ENCODE data around the gene FXYD6. TPM values are rescaled to one million over a fixed set of nuclear protein-coding genes. Genes with fewer than 3 reads are reported as not detected.
A peak's percentile ranks its signal among the peaks of the same experiment; 100 is the strongest.

The FXYD6 gene
- polyA plus RNA-seq, 2 of the 4 experiments (the other 2 are of a cell fraction), result 0.26 to 0.49 TPM

DNA sequence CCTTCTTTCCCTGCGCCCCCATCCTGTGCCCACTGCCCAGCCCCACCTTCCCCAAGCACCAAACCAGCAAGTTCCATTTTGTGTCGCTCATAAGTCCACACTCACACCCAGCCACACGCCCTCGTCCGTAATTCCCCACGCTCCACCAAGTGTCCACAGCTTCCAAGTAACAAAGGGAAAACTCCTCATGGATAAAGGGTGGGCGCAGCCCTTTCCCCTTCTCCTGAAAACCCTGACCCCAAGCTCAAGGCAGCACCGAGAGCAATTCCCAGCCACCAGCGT is 458 bp downstream of the FXYD6 start:
- Histone ChIP-seq H3K27ac (peak overlapping the region in 1 of 2 experiments; percentile 47; a peak in 2 of 6 replicates), H3K4me1 (no peaks in the 10 kb centered on the region), H3K4me3 (peak overlapping the region; percentile 47), H3K9me3 (no peaks in the 10 kb centered on the region), H3K4me2 (peak overlapping the region; percentile 90)
- ATAC-seq (peak in 1 of 2 experiments; percentile 24; a peak in 3 of 6 replicates), FAIRE-seq (no peak), DNase-seq (ENCODE audit: low read depth in 1 of 2, low spot score in 1 of 2) (no peak)
- ChIA-PET CTCF (interaction anchor here (1.0 to 1.7 kb wide), 2 partner anchors 32 to 69 kb away, joined by 4 read pairs; no protein-coding TSS in a partner anchor), POLR2A (no interaction called here)
- 2% methylated on average over 9 of the region's 9 CpGs for WGBS (ENCODE audit: missing lambda C conversion rate)
- TF ChIP-seq MAX (IDR thresholded peaks at IDR 0.05) (no peak), RCOR1 (IDR thresholded peaks at IDR 0.05; ENCODE audit: low read depth, low read length) (no peak), RNF2 (IDR thresholded peaks at IDR 0.05; ENCODE audit: borderline replicate concordance, low read depth) (no peak), KDM5A (IDR thresholded peaks at IDR 0.05) (no peak), REST (IDR thresholded peaks at IDR 0.05) (no peak), JUN (IDR thresholded peaks at IDR 0.05) (no peak), E2F6 (IDR thresholded peaks at IDR 0.05; ENCODE audit: borderline replicate concordance, low read depth) (no peak), HOXB13 (CRISPR knock-in tag; IDR thresholded peaks at IDR 0.05; ENCODE audit: low read depth) (no peak), FOSB (CRISPR knock-in tag; IDR thresholded peaks at IDR 0.05) (no peak)
- TF ChIP-seq, protein P1, sequence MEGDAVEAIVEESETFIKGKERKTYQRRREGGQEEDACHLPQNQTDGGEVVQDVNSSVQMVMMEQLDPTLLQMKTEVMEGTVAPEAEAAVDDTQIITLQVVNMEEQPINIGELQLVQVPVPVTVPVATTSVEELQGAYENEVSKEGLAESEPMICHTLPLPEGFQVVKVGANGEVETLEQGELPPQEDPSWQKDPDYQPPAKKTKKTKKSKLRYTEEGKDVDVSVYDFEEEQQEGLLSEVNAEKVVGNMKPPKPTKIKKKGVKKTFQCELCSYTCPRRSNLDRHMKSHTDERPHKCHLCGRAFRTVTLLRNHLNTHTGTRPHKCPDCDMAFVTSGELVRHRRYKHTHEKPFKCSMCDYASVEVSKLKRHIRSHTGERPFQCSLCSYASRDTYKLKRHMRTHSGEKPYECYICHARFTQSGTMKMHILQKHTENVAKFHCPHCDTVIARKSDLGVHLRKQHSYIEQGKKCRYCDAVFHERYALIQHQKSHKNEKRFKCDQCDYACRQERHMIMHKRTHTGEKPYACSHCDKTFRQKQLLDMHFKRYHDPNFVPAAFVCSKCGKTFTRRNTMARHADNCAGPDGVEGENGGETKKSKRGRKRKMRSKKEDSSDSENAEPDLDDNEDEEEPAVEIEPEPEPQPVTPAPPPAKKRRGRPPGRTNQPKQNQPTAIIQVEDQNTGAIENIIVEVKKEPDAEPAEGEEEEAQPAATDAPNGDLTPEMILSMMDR (IDR thresholded peaks at IDR 0.05), result no peak
- TF ChIP-seq, protein P2, sequence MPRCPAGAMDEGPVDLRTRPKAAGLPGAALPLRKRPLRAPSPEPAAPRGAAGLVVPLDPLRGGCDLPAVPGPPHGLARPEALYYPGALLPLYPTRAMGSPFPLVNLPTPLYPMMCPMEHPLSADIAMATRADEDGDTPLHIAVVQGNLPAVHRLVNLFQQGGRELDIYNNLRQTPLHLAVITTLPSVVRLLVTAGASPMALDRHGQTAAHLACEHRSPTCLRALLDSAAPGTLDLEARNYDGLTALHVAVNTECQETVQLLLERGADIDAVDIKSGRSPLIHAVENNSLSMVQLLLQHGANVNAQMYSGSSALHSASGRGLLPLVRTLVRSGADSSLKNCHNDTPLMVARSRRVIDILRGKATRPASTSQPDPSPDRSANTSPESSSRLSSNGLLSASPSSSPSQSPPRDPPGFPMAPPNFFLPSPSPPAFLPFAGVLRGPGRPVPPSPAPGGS (IDR thresholded peaks at IDR 0.05), result no peak

DNA sequence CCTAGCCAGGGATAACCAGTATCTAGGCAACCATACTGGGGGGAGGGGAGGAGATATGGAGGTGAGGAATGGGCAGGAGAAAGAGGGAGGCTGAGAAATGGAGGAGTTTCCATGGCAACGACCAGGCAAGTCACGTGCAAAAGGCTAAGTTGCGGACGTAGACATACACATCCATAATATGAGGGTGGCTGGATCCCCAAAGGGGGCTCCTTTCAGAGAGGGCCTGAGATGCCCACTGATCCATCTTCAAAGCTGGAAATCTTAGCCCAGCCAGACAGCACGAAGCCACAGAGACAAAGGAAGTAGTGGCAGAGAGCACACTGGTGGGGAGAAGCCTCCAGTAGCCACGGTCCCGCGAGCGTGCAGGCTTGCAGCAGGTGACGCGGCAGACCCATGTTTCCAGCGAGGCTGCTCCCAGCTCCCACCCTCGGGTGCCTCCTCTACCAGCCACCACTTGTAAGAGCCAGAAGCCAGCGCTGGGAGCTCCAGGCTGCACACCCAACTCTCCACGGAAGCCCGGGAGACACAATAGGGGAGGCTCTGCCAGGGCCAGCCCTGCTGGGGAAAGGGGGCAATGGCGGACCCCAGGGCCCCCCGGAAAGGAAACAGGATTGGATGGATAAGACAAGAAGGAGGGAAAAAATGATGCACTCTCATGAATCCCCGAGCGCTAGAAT is 938 bp downstream of the FXYD6 start:
- H3K4me2 ChIP-seq, result peak overlapping the region; percentile 90
- no peak overlapping the region for H3K27ac ChIP-seq
- H3K4me1 ChIP-seq, result no peaks in the 10 kb centered on the region
- no peaks in the 10 kb centered on the region for H3K9me3 ChIP-seq
- TF ChIP-seq EHF (CRISPR knock-in tag; IDR thresholded peaks at IDR 0.05), result no peak
- no peak for TF ChIP-seq FOSL2 (IDR thresholded peaks at IDR 0.05)
- TF ChIP-seq FOSL2 (CRISPR knock-in tag; IDR thresholded peaks at IDR 0.05), result no peak
- TF ChIP-seq ELK1 (IDR thresholded peaks at IDR 0.05; ENCODE audit: low read depth, low read length), result no peak
- TF ChIP-seq HES2 (IDR thresholded peaks at IDR 0.05), result no peak
- no peak for TF ChIP-seq EHMT2 (IDR thresholded peaks at IDR 0.05; ENCODE audit: low read depth)
- no peak for TF ChIP-seq ZNF302 (CRISPR knock-in tag; IDR thresholded peaks at IDR 0.05)
- no peak for TF ChIP-seq SMC3 (IDR thresholded peaks at IDR 0.05)
- TF ChIP-seq RFX5 (IDR thresholded peaks at IDR 0.05), result no peak
- TF ChIP-seq FOSB (CRISPR knock-in tag; IDR thresholded peaks at IDR 0.05), result no peak
- no peak for TF ChIP-seq HDAC2 (IDR thresholded peaks at IDR 0.05)
- CTCF ChIA-PET, result interaction anchor here (1.7 kb wide), 1 partner anchor 68 kb away, joined by 4 read pairs; no protein-coding TSS in a partner anchor
- no peak for DNase-seq (ENCODE audit: low read depth in 1 of 2, low spot score in 1 of 2)
- ATAC-seq, result peak in 1 of 2 experiments; percentile 26; a peak in 2 of 6 replicates
- POLR2A ChIA-PET, result no interaction called here
- 46% methylated on average over 17 of the region's 20 CpGs for WGBS (ENCODE audit: missing lambda C conversion rate)
- FAIRE-seq, result no peak
- peak overlapping the region; percentile 47; the same call in 2 of the 3 replicates for H3K4me3 ChIP-seq
